Measurements from ENCODE around the gene TSC22D3. TPM values are rescaled to one million over a fixed set of nuclear protein-coding genes. Genes with fewer than 3 reads are reported as not detected.
"Not testable (repeated sequence)": the region's sequence is repeated elsewhere in the genome, so short reads cannot be mapped to it uniquely, and the experiment has no call there.

The TSC22D3 gene
- 39.6 and 41.4 TPM in 2 replicates for total RNA-seq
- long read RNA-seq, transcript TSC22D3-206 (3 exons, 2,027 nt), result major isoform, 156 of 198 reads
- long read RNA-seq, transcript TSC22D3-203 (3 exons, 2,266 nt), result minor isoform, 11 of 198 reads
- long read RNA-seq, transcript TSC22D3-205 (3 exons, 1,812 nt), result minor isoform, 20 of 198 reads
- long read RNA-seq, partial matches to known transcripts, result 0 of 198 reads
- long read RNA-seq, other reads (novel, unspliced or antisense), result 7 of 198 reads

DNA sequence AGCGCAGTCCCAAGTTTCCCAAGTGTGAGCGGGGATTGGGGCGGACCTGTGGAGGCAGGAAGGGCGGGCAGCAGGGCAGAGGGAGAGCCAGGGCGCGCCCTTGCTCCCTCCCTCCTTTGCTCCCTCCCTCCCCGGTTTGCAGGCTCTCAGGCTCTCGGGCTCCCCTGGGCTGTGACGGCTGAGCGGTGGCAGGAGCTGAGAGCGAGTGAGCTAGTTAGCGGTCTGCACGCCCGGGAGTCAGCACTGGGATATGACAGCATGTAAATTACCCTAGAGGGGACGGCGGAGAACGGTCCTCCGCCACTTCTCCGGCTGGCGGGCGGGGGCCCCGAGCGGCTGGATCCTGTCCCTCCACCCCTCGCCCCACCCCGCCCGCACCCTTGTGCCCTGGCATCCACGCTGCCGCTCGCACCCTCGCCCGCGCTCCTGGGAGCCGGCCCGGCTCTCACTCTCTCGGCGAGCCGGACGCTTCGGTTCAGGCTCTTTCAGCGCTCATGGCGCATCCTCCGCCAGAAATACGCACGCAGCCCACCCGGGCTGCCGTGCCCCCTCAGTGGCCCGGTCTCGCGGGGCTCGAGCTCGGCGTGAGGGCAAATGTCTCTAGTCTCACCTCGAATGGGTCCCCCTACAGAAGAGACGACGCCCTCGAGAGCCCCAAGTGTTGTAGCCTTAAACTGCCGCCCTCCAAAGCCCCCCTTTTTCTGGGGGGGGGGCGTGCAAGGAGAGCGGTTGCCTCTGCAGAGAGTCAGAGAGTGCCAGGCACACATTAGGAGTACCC lies at the start of gene TSC22D3:
Gene TSC22D3 (minus strand): TSS at position 54 of the 778 bp plus-strand sequence. CDS start 368 bp downstream, outside the sequence.
- Mint-ChIP-seq H3K27me3 (peaks cover 36% of the 10 kb centered on the region), H3K36me3 (ENCODE audit: insufficient read depth) (no peaks in the 10 kb centered on the region), H3K4me3 (ENCODE audit: low read depth) (peak within 1 kb of the TSS; percentile 71), H3K9me3 (ENCODE audit: low read depth) (peaks cover 3% of the 10 kb centered on the region), H3K27ac (no peak within 1 kb of the TSS), H3K4me1 (ENCODE audit: low read depth) (peaks cover 7% of the 10 kb centered on the region)
- peak; percentile 38 for DNase-seq (ENCODE audit: low spot score, unreplicated experiment)
- TF ChIP-seq, protein P1, sequence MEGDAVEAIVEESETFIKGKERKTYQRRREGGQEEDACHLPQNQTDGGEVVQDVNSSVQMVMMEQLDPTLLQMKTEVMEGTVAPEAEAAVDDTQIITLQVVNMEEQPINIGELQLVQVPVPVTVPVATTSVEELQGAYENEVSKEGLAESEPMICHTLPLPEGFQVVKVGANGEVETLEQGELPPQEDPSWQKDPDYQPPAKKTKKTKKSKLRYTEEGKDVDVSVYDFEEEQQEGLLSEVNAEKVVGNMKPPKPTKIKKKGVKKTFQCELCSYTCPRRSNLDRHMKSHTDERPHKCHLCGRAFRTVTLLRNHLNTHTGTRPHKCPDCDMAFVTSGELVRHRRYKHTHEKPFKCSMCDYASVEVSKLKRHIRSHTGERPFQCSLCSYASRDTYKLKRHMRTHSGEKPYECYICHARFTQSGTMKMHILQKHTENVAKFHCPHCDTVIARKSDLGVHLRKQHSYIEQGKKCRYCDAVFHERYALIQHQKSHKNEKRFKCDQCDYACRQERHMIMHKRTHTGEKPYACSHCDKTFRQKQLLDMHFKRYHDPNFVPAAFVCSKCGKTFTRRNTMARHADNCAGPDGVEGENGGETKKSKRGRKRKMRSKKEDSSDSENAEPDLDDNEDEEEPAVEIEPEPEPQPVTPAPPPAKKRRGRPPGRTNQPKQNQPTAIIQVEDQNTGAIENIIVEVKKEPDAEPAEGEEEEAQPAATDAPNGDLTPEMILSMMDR (IDR thresholded peaks at IDR 0.05; ENCODE audit: unreplicated experiment), result no peak

DNA sequence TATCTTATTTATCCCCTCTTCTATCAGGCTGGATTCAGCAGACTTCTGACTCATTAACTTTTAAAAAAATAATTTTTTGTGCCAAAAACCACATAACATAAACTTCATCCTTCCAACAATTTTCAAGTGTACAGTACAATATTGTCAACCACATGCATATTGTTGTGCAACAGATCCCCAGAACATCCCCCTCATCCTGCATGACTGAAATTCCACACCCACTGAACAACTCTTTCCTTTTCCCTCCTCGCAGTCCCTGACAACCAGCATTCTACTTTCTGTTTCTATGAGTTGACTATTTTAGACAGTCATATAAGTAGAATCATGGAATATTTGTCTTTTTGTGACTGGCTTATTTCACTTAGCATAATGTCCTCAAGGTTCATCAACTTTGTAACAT lies 47.9 kb upstream of the TSC22D3 start:
- TF ChIP-seq, protein P1 (IDR thresholded peaks at IDR 0.05; ENCODE audit: unreplicated experiment), result no peak
- Mint-ChIP-seq H3K4me1 (ENCODE audit: low read depth) (peaks cover 8% of the 10 kb centered on the region), H3K36me3 (ENCODE audit: insufficient read depth) (no peaks in the 10 kb centered on the region), H3K27me3 (peaks cover 29% of the 10 kb centered on the region), H3K27ac (no peak overlapping the region), H3K4me3 (ENCODE audit: low read depth) (no peak overlapping the region), H3K9me3 (ENCODE audit: low read depth) (peaks cover 20% of the 10 kb centered on the region)
- no peak for DNase-seq (ENCODE audit: low spot score, unreplicated experiment)

DNA sequence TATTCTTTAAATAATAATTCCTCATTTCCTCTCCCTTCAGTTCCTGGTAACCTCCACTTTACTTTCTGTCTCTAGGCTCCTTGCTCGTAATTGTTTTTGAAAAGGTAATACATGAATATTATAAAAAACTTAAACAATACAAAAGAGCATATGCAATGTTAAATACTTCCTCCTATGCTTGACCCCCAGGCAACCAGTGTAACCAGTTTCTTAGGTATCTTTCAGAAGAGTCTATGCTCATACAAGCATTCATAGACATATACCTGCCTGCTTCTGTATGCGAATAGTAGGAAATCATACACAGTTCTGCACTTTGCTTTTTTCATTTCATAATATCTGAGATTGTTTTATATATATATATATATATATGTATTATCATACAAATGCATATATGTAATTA lies 47.5 kb upstream of the TSC22D3 start:
- H3K27me3 Mint-ChIP-seq, result peaks cover 28% of the 10 kb centered on the region
- no peak overlapping the region for H3K27ac Mint-ChIP-seq
- DNase-seq (ENCODE audit: low spot score, unreplicated experiment), result no peak
- H3K4me1 Mint-ChIP-seq (ENCODE audit: low read depth), result peaks cover 8% of the 10 kb centered on the region
- no peaks in the 10 kb centered on the region for H3K36me3 Mint-ChIP-seq (ENCODE audit: insufficient read depth)
- TF ChIP-seq, protein P1 (IDR thresholded peaks at IDR 0.05; ENCODE audit: unreplicated experiment), result no peak
- H3K9me3 Mint-ChIP-seq (ENCODE audit: low read depth), result peaks cover 20% of the 10 kb centered on the region
- no peak overlapping the region for H3K4me3 Mint-ChIP-seq (ENCODE audit: low read depth)

DNA sequence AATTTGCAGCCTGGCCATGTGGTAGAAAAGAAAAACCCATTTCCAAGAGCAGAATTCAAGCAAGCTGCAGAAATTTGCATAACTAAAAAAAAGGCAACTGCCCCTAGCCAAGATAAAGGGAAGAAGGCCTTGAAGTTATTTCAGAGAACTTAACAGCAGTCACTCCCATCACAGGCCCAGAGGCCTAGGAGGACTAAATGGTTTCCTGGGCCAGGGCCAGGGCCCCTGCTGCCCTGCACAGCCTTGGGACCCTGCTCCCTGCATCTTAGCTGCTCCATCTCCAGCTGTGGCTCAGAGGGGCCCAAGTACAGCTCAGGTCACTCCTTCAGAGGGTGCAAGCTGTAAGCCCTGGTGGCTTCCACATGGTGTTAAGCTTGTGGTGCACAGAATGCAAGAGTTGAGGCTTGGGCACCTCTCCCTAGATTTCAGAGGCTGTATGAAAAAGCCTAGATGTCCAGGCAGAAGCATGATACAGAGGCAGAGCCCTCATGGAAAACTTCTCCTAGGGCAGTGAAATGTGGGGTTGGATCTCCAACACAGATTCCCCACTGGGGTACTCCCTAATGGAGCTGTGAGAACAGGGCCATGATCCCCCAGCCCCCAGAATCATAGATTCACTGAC lies 43.4 kb upstream of the TSC22D3 start:
- DNase-seq (ENCODE audit: low spot score, unreplicated experiment), result no peak
- Mint-ChIP-seq H3K4me3 (ENCODE audit: low read depth) (no peak overlapping the region), H3K9me3 (ENCODE audit: low read depth) (peaks cover 23% of the 10 kb centered on the region), H3K27ac (no peak overlapping the region), H3K4me1 (ENCODE audit: low read depth) (no peaks in the 10 kb centered on the region), H3K36me3 (ENCODE audit: insufficient read depth) (no peaks in the 10 kb centered on the region), H3K27me3 (peaks cover 5% of the 10 kb centered on the region)
- TF ChIP-seq, protein P1 (IDR thresholded peaks at IDR 0.05; ENCODE audit: unreplicated experiment), result no peak

DNA sequence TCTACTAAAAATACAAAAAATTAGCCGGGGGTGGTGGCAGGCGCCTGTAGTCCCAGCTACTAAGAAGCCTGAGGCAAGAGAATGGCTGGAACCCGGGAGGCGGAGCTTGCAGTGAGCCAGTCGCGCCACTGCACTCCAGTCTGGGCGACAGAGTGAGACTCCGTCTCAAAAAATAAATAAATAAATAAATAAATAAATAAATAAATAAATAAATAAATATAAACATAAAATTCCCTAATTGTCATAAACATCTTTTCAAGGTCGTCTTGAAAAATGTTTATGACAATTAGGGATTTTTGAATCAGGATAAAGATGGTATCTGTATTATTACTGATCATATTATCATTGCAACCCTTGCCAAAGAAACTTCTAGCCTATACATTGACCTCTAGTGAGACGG lies 34.5 kb upstream of the TSC22D3 start:
- not testable (repeated sequence) for H3K36me3 Mint-ChIP-seq (ENCODE audit: insufficient read depth); H3K27me3 Mint-ChIP-seq; H3K27ac Mint-ChIP-seq; DNase-seq (ENCODE audit: low spot score, unreplicated experiment); H3K4me3 Mint-ChIP-seq (ENCODE audit: low read depth); H3K4me1 Mint-ChIP-seq (ENCODE audit: low read depth)
- H3K9me3 Mint-ChIP-seq (ENCODE audit: low read depth), result peaks cover 14% of the 10 kb centered on the region
